Mucosa of stomach (tissue), 1 donor: ENCODE measurements around the gene COL9A1.
"Not testable (repeated sequence)": the region's sequence is repeated elsewhere in the genome, so short reads cannot be mapped to it uniquely, and the experiment has no call there.

ENCODE experiments used
- H3K27me3 ChIP-seq: one replicate; pipeline ENCODE4 v1.7.0; 2013; ENCODE audit warnings: mild to moderate bottlenecking, low read length; ENCODE audit not compliant: control insufficient read depth, insufficient read depth
- H3K36me3 ChIP-seq: one replicate; pipeline ENCODE4 v1.7.0; 2013; ENCODE audit warnings: low read length; ENCODE audit not compliant: control insufficient read depth, insufficient read depth
- H3K4me1 ChIP-seq: one replicate; pipeline ENCODE4 v1.7.0; 2013; ENCODE audit warnings: mild to moderate bottlenecking, low read length; ENCODE audit not compliant: control insufficient read depth, insufficient read depth
- H3K4me3 ChIP-seq: one replicate; pipeline ENCODE4 v1.7.0; 2013; ENCODE audit warnings: low read length
- H3K9ac ChIP-seq: one replicate; pipeline ENCODE4 v1.7.0; 2013; ENCODE audit warnings: mild to moderate bottlenecking, low read length, moderate library complexity
- H3K9me3 ChIP-seq: one replicate; pipeline ENCODE4 v1.7.0; 2013; ENCODE audit warnings: mild to moderate bottlenecking, low read length, moderate library complexity; ENCODE audit not compliant: control insufficient read depth
- donor health status: Pancreatic carcinoma.

COL9A1 gene

DNA sequence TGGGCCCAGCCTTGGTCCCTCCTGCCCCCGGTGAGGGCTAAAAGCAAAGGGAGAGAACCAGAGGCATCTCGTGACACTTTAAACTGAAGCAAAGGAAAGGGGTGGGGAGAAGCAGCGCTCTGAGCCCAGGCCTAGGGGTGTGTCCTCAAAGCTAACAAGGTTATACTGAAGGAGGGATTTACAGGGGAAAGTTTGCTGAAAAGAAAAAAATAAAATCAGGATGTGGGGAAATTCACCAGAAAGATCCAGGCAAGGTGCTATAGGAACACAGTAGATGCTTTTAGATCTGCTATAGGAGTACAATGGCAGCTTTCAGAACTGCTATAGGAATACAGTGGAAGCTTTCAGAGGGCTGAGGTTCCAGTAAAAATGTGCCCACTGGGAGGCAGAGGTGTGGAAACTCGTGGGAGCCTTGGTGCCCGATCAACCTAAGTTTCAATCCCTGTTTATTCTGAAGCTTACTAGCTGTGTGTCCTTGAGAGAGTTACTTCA is at the start of gene COL9A1:
Gene COL9A1, minus strand, starts transcription at position 51 of the 492 bp plus-strand sequence. CDS start 160 bp downstream, outside the sequence.
- Histone ChIP-seq H3K4me3 (no peak within 1 kb of the TSS), H3K27me3 (no peaks in the 10 kb centered on the region), H3K9me3 (no peaks in the 10 kb centered on the region), H3K4me1 (no peaks in the 10 kb centered on the region), H3K9ac (no peak within 1 kb of the TSS), H3K36me3 (no peaks in the 10 kb centered on the region)

DNA sequence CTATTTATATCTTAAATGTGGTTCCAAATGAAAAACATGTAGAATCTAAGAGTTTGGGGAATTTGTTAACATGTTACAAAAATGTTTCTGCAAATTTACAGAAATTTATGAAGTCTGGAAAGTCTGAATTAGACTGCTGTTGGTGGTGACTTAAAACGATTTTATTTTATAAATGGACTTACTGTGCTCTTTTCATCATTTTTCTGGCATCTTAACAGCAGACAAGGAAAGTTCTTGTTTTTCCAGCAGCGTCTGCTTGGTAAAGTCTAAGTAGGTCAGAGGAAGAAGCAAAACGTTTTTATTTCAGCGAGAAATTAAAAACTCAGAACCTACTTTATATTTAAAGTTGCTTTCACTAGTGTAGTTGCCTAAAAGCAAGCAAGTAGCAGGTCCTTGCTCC is 48.6 kb upstream of the COL9A1 start:
- no peaks in the 10 kb centered on the region for H3K27me3 ChIP-seq
- H3K9me3 ChIP-seq, result no peaks in the 10 kb centered on the region
- H3K4me1 ChIP-seq, result no peaks in the 10 kb centered on the region
- no peak overlapping the region for H3K9ac ChIP-seq
- no peak overlapping the region for H3K4me3 ChIP-seq
- no peaks in the 10 kb centered on the region for H3K36me3 ChIP-seq

- no peaks in the 10 kb centered on the region for H3K27me3 ChIP-seq
- H3K36me3 ChIP-seq, result no peaks in the 10 kb centered on the region
- no peak overlapping the region for H3K9ac ChIP-seq
- no peaks in the 10 kb centered on the region for H3K4me1 ChIP-seq
- no peaks in the 10 kb centered on the region for H3K9me3 ChIP-seq
- H3K4me3 ChIP-seq, result no peak overlapping the region
Measured at GRCh38 chr6:70345619-70346018, 42.7 kb upstream of the COL9A1 start.

GRCh38 chr6:70343313-70343712 is 40.4 kb upstream of the COL9A1 start:
- no peaks in the 10 kb centered on the region for H3K36me3 ChIP-seq
- H3K9ac ChIP-seq, result no peak overlapping the region
- no peaks in the 10 kb centered on the region for H3K27me3 ChIP-seq
- H3K4me1 ChIP-seq, result no peaks in the 10 kb centered on the region
- no peak overlapping the region for H3K4me3 ChIP-seq
- peaks cover 6% of the 10 kb centered on the region for H3K9me3 ChIP-seq

GRCh38 chr6:70339810-70340209 is 36.9 kb upstream of the COL9A1 start:
- not testable (repeated sequence) for H3K9ac ChIP-seq, H3K27me3 ChIP-seq, H3K36me3 ChIP-seq, H3K4me3 ChIP-seq, H3K9me3 ChIP-seq, H3K4me1 ChIP-seq

DNA sequence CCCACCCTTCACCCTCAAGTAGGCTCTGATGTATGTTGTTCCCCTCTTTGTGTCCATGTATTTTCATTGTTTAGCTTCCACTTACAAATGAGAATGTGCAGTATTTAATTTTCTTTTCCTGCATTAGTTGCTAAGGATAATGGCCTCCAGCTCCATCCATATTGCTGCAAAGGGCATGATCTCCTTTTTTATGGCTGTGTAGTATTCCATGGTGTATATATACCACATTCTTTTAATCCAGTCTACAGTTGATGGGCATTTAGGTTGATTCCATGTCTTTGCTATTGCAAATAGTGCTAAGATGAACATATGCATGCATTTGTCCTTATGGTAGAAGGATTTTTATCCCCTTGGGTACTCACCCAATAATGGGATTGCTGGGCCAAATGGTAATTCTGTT is 35.9 kb upstream of the COL9A1 start:
- H3K36me3 ChIP-seq, result no peaks in the 10 kb centered on the region
- H3K4me1 ChIP-seq, result peaks cover 9% of the 10 kb centered on the region
- peaks cover 6% of the 10 kb centered on the region for H3K9me3 ChIP-seq
- no peaks in the 10 kb centered on the region for H3K27me3 ChIP-seq
- H3K4me3 ChIP-seq, result no peak overlapping the region
- no peak overlapping the region for H3K9ac ChIP-seq

DNA sequence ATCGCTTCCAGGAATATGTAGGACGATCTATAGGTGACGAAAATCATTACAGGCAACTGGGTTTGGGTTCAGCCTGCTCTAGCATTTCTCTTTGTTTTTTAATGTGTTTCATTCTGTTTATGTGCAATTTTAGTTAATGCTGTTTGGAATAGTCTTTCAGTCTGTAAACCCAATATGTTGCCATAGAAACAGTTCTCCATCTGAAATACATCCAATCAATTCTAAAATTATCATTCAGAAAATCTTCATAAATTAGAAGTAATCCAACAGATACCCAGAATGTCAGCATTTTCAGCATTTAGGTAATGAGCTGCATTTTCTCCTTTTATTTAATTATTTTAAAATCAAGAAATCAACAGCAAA is 34.8 kb upstream of the COL9A1 start:
- no peaks in the 10 kb centered on the region for H3K27me3 ChIP-seq
- peaks cover 6% of the 10 kb centered on the region for H3K9me3 ChIP-seq
- H3K4me1 ChIP-seq, result peaks cover 9% of the 10 kb centered on the region
- no peak overlapping the region for H3K4me3 ChIP-seq
- no peaks in the 10 kb centered on the region for H3K36me3 ChIP-seq
- no peak overlapping the region for H3K9ac ChIP-seq

GRCh38 chr6:70336996-70337742 is 34.3 kb upstream of the COL9A1 start:
- Histone ChIP-seq H3K4me1 (peaks cover 9% of the 10 kb centered on the region), H3K4me3 (no peak overlapping the region), H3K27me3 (no peaks in the 10 kb centered on the region), H3K36me3 (no peaks in the 10 kb centered on the region), H3K9me3 (peaks cover 6% of the 10 kb centered on the region), H3K9ac (no peak overlapping the region)

- Histone ChIP-seq H3K36me3 (no peaks in the 10 kb centered on the region), H3K4me1 (no peaks in the 10 kb centered on the region), H3K4me3 (no peak overlapping the region)
Measured at GRCh38 chr6:70327036-70327435, 24.2 kb upstream of the COL9A1 start.

GRCh38 chr6:70325009-70325408 is 22.1 kb upstream of the COL9A1 start:
- Histone ChIP-seq H3K27me3 (no peaks in the 10 kb centered on the region), H3K9ac (no peak overlapping the region), H3K4me1 (no peaks in the 10 kb centered on the region), H3K9me3 (no peaks in the 10 kb centered on the region), H3K36me3 (no peaks in the 10 kb centered on the region), H3K4me3 (no peak overlapping the region)

More at GRCh38 chr6:70327036-70327435, 24.2 kb upstream of the COL9A1 start:
- Histone ChIP-seq H3K9ac (no peak overlapping the region), H3K9me3 (no peaks in the 10 kb centered on the region), H3K27me3 (no peaks in the 10 kb centered on the region)

DNA sequence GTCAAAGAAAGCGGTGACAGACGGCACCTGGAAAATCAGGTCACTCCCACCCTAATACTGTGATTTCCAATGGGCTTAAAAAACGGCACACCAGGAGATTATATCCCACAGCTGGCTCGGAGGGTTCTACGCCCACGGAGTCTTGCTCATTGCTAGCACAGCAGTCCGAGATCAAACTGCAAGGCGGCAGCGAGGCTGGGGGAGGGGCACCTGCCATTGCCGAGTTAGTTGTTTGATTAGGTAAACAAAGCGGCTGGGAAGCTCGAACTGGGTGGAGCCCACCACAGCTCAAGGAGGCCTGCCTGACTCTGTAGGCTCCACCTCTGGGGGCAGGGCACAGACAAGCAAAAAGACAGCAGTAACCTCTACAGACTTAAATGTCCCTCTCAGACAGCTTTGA is 14.9 kb upstream of the COL9A1 start:
- not testable (repeated sequence) for H3K4me1 ChIP-seq, H3K36me3 ChIP-seq, H3K4me3 ChIP-seq, H3K9me3 ChIP-seq, H3K27me3 ChIP-seq, H3K9ac ChIP-seq

DNA sequence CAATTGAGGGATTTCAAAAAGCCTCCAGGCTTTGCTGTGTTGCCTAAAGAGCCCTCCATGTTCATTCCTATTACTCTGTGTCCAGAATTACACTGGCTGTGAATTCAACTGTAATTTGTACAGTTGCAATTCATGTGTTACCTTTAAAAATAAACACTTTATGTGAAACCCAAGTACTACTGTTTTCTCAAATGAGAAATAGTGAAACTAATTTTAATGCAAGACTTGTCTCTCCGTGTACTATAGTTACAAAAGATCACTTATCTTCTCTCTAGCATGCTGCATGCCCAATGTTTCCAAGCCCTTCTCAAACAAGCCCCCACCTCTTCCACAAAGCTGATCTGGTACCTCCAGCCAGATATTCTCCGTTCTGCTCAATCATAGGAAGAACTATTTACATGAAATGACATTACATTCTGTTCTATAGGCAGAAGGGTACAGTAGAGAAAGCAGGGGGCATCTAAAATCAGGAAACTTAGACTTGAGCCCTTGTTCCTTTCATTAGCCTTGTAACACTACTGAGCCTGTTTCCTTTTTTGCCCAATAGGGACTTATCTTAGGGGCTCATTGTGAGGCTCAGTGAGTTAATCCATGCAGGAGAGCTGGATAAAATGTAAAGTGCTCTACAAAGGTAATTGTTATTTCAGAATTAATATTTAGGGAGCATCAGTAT is 12.3 kb upstream of the COL9A1 start:
- Histone ChIP-seq H3K36me3 (no peaks in the 10 kb centered on the region), H3K4me1 (peaks cover 6% of the 10 kb centered on the region), H3K27me3 (no peaks in the 10 kb centered on the region), H3K9ac (no peak overlapping the region), H3K9me3 (no peaks in the 10 kb centered on the region), H3K4me3 (no peak overlapping the region)
